Calu3 (cell line): ENCODE measurements around the gene ZDHHC18. TPM values are rescaled to one million over a fixed set of nuclear protein-coding genes. Genes with fewer than 3 reads are reported as not detected.
A peak's percentile ranks its signal among the peaks of the same experiment; 100 is the strongest.

Experiments used
- BruUV-seq: library from RNA; stranded (reverse); fragments of 400-500 nt; replicated peaks from 2 replicates; lab custom pipeline; 2021; lab: Mats Ljungman, UMichigan
- CTCF ChIA-PET: fragments of 300-600 bp; sonication (Branson Sonifier 250); formaldehyde crosslinking; loops from one replicate; lab custom pipeline; 2022; ENCODE audit warnings: antibody characterized with exemption; lab: Charles Lee
- DNase-seq: peaks from one replicate; pipeline ENCODE4 v3.0.0; 2022
- H3K27ac Mint-ChIP-seq: one replicate; pipeline ENCODE4 v1.8.0; 2022; ENCODE audit warnings: mixed read lengths; ENCODE audit not compliant: unreplicated experiment
- H3K27me3 Mint-ChIP-seq: one replicate; pipeline ENCODE4 v1.8.0; 2022; ENCODE audit warnings: mixed read lengths; ENCODE audit not compliant: unreplicated experiment
- H3K36me3 Mint-ChIP-seq: one replicate; pipeline ENCODE4 v1.8.0; 2022; ENCODE audit warnings: mild to moderate bottlenecking, moderate library complexity, mixed read lengths; ENCODE audit not compliant: insufficient read depth, unreplicated experiment
- H3K4me1 Mint-ChIP-seq: one replicate; pipeline ENCODE4 v1.8.0; 2022; ENCODE audit warnings: mild to moderate bottlenecking, low read depth, mixed read lengths; ENCODE audit not compliant: unreplicated experiment
- H3K4me3 Mint-ChIP-seq: one replicate; pipeline ENCODE4 v1.8.0; 2022; ENCODE audit warnings: mild to moderate bottlenecking, low read depth, moderate library complexity, mixed read lengths; ENCODE audit not compliant: unreplicated experiment
- H3K9me3 Mint-ChIP-seq: one replicate; pipeline ENCODE4 v1.8.0; 2022; ENCODE audit warnings: low read depth, mixed read lengths; ENCODE audit not compliant: unreplicated experiment
- intact Hi-C: fragments of 100-400 bp; cut with micrococcal nuclease; formaldehyde crosslinking; loops from one replicate; pipeline ENCODE4 v1.10.0; 2022; ENCODE audit not compliant: unreplicated experiment
- total RNA-seq: library from RNA; stranded (reverse); gene quantifications from 2 replicates; pipeline ENCODE4 v1.2.3, GENCODE V29; 2022
- TF ChIP-seq, protein P1 (sequence below): fragments of 200-600 bp; IDR thresholded peaks from one replicate; pipeline ENCODE4 v1.8.0; 2022; ENCODE audit warnings: antibody characterized with exemption; ENCODE audit not compliant: unreplicated experiment

The ZDHHC18 gene
- total RNA-seq, 1 experiment from 2014 or later = 21.8 TPM

DNA sequence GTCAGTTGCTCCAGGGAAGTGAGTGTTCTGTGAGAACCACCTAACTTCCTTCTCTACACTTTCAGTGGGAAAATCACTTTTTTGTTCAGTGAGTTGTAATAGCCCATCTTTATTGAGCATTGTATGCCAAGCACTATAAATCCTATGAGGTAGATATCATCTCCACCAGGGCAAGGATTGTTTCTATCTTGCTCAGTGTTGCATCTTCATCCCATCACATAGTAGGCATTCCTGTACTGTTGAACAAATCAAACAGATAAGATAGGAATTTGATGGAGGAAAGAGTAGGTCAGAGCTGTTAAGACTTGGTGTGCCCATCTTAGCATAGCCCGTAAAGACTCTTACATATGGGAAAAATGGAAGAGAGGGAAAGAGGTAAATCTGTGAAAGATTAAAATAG, 41.6 kb upstream of the ZDHHC18 start:
- intact Hi-C loops = no loop called here
- DNase-seq = no peak
- H3K4me3 Mint-ChIP-seq = no peak overlapping the region
- CTCF ChIA-PET = no interaction called here
- peaks cover 51% of the 10 kb centered on the region for H3K36me3 Mint-ChIP-seq
- BruUV-seq = no TSS peak
- H3K4me1 Mint-ChIP-seq = peaks cover 48% of the 10 kb centered on the region
- H3K27ac Mint-ChIP-seq = no peak overlapping the region
- TF ChIP-seq, protein P1, sequence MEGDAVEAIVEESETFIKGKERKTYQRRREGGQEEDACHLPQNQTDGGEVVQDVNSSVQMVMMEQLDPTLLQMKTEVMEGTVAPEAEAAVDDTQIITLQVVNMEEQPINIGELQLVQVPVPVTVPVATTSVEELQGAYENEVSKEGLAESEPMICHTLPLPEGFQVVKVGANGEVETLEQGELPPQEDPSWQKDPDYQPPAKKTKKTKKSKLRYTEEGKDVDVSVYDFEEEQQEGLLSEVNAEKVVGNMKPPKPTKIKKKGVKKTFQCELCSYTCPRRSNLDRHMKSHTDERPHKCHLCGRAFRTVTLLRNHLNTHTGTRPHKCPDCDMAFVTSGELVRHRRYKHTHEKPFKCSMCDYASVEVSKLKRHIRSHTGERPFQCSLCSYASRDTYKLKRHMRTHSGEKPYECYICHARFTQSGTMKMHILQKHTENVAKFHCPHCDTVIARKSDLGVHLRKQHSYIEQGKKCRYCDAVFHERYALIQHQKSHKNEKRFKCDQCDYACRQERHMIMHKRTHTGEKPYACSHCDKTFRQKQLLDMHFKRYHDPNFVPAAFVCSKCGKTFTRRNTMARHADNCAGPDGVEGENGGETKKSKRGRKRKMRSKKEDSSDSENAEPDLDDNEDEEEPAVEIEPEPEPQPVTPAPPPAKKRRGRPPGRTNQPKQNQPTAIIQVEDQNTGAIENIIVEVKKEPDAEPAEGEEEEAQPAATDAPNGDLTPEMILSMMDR = no peak
- no peaks in the 10 kb centered on the region for H3K27me3 Mint-ChIP-seq
- H3K9me3 Mint-ChIP-seq = no peaks in the 10 kb centered on the region

DNA sequence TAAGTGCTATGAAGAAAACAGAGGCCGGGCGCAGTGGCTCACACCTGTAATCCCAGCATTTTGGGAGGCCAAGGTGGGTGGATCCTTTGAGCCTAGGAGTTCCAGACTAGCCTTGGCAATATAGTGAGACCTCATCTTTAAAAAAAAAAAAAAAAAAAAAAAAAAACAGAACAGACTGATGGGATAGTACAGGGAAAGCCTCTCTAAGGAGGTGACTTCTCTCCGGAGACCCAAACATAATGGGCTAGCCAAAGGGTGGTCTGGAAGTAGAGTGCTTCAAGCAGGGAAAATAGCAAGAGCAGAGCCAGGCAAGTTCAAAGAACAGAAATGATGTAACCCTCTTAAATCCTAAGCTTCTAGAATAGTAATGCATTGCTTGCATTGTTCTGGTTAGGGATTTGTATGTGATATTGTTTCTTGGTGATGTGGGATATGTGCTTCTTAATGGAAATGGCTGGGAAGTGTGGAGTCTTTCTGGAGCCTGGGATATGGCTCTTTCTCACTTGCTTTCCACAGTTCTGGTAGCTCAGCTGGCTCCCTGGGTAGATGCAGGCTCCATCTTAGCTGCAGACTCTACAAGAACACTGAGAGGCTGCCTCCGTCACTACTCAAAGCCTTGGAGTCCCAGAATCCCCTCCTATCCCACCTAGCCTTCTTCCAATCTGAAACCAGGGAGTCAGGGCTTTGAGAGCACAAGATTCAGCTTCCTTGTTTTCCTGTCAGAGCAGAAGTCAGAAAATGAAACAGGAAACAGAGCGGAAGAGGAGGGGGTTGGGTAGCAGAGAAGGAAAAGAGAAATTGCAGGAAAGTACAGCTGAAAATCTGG, 40.7 kb upstream of the ZDHHC18 start:
- no peaks in the 10 kb centered on the region for H3K9me3 Mint-ChIP-seq
- peaks cover 48% of the 10 kb centered on the region for H3K4me1 Mint-ChIP-seq
- TF ChIP-seq, protein P1 = no peak
- CTCF ChIA-PET = interaction anchor here (0.7 kb wide), 1 partner anchor 167 kb away, joined by 4 read pairs; no protein-coding TSS in a partner anchor
- no peak for DNase-seq
- BruUV-seq = no TSS peak
- H3K27ac Mint-ChIP-seq = peak overlapping the region; percentile 93
- H3K36me3 Mint-ChIP-seq = peaks cover 51% of the 10 kb centered on the region
- H3K27me3 Mint-ChIP-seq = no peaks in the 10 kb centered on the region
- intact Hi-C loops = no loop called here
- H3K4me3 Mint-ChIP-seq = no peak overlapping the region

DNA sequence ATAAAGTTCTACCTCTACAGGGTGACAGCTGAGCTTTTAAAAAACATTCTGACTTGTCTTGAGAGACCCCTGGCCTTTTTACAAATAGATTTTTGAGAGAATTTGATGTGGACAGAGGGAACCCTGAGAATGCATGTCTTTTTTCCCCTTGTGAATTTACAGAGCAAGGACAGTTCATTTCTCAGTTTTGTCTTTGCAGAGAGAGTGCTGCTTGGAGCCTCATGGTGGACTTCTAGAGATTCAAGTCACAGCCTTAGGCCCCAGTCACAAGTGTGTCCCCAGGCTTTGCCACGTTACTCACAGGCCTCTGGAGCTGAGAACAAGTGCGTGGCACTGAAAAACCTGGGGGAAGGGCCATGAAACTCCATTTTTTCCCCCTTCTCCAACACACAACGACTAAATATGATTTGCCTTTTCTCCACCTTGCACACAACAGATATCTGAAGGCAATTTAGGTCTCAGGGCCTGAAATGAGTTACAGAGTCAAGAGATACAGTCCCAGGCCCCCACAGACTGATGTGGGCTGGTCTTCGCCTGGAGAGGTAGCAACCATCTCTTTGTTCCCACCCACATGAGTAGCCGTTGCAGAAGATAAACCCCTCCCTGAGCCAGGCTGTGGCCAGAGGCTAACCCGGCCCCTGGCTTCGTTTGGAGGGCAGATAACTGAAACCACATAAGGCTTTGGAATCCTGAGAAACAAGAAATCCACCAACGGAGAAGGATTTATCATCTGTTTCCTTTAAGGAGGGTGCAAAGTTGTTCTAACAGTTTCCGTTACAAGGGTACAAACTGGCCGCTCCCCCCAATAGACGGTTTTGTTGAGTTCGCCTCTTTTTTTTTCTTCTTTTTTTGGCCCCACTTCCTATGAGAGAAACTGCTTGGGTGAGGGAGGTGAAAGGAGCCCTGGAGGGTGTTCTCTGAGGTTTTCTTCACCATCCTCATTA, 39.8 kb upstream of the ZDHHC18 start:
- Mint-ChIP-seq H3K36me3 (peaks cover 45% of the 10 kb centered on the region), H3K9me3 (no peaks in the 10 kb centered on the region), H3K27ac (peak overlapping the region; percentile 93), H3K4me3 (peak overlapping the region; percentile 90), H3K27me3 (no peaks in the 10 kb centered on the region), H3K4me1 (peaks cover 48% of the 10 kb centered on the region)
- intact Hi-C loops = no loop called here
- BruUV-seq = no TSS peak
- TF ChIP-seq, protein P1 = no peak
- peak; percentile 30 for DNase-seq
- CTCF ChIA-PET = interaction anchor here (2.6 kb wide), 2 partner anchors 109 to 185 kb away, joined by 10 to 23 read pairs; no protein-coding TSS in a partner anchor

DNA sequence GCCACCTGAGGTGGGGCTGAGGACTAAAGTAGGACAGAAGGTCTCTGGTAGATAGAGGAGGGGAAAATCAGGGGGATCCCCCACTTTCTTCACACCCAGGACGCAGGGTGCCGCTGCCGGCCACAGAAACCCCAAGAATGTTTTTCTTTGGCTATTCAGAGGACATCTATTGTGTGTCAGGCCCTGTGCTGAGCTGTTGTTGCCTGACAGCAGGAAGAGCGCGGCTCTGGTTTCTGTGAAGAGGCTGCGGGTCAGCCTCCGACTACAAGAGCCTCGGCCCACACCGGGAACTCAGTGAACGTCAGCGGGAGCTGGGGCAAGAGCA, 39.1 kb upstream of the ZDHHC18 start:
- Mint-ChIP-seq H3K9me3 (no peaks in the 10 kb centered on the region), H3K4me3 (peak overlapping the region; percentile 90), H3K27me3 (no peaks in the 10 kb centered on the region), H3K4me1 (peaks cover 45% of the 10 kb centered on the region), H3K27ac (peak overlapping the region; percentile 93), H3K36me3 (peaks cover 39% of the 10 kb centered on the region)
- BruUV-seq = no TSS peak
- DNase-seq = no peak
- CTCF ChIA-PET = interaction anchor here (2.6 kb wide), 2 partner anchors 110 to 185 kb away, joined by 10 to 23 read pairs; no protein-coding TSS in a partner anchor
- TF ChIP-seq, protein P1 = no peak
- intact Hi-C loops = no loop called here
